Prostate gland (tissue), 2 donors: ENCODE results near the gene AFF3. TPM values are rescaled to one million over a fixed set of nuclear protein-coding genes. Genes with fewer than 3 reads are reported as not detected.

Source experiments
- DNase-seq: peaks from one replicate; pipeline ENCODE4 v3.0.0-alpha.2; 2019; ENCODE audit warnings: low spot score
- H3K27ac ChIP-seq, 2 donors: fragments of 200-600 bp; sonication (generic); 2 replicates each; pipeline ENCODE4 v1.5.1; 2017 to 2019
- H3K27me3 ChIP-seq: fragments of 200-600 bp; sonication (generic); replicated peaks from 2 replicates; pipeline ENCODE4 v1.5.1; 2019; ENCODE audit not compliant: insufficient read depth
- H3K36me3 ChIP-seq, 2 donors: fragments of 200-600 bp; sonication (generic); 1 replicate in 1 of 2; 2 replicates in 1 of 2; pipeline versions ENCODE4 v1.5.1 to v1.8.1; 2017 to 2019
- H3K4me1 ChIP-seq: fragments of 200-600 bp; sonication (generic); replicated peaks from 2 replicates; pipeline ENCODE4 v1.5.1; 2019
- H3K4me3 ChIP-seq, 2 donors: fragments of 200-600 bp; sonication (generic); 2 replicates each; pipeline ENCODE4 v1.5.1; 2017 to 2019
- H3K9me3 ChIP-seq: fragments of 200-600 bp; sonication (generic); 2 replicates; pipeline ENCODE4 v1.5.1; 2017
- CTCF ChIP-seq, 4 experiments: fragments of 200-600 bp in 2 of 4; fragments of 450-650 bp in 2 of 4; sonication (generic) in 2 of 4; IDR thresholded peaks; 1 replicate in 3 of 4; 2 replicates in 1 of 4; pipeline ENCODE4 v1.5.1; 2016 to 2019; ENCODE audit warnings: antibody characterized with exemption in 4 of 4, mild to moderate bottlenecking in 2 of 4, moderate library complexity in 2 of 4
- POLR2A ChIP-seq: fragments of 450-650 bp; IDR thresholded peaks from one replicate; pipeline ENCODE4 v1.6.1; 2016; ENCODE audit warnings: antibody characterized with exemption, mild to moderate bottlenecking
- POLR2AphosphoS5 ChIP-seq: sonication (generic); formaldehyde crosslinking; IDR thresholded peaks from one replicate; pipeline ENCODE4 v1.6.1; 2017; ENCODE audit warnings: antibody characterized with exemption
- WGBS: methylation state at CpG from one replicate; pipeline ENCODE4 v1.1.5; 2018; 5-methylcytosine and 5-hydroxymethylcytosine counted together
- intact Hi-C: fragments of 100-400 bp; cut with DNase I; formaldehyde crosslinking; loops from one replicate; pipeline ENCODE4 v1.14.2; 2022
- total RNA-seq, 2 donors: library from RNA; depleted of rRNA; stranded (reverse); fragments of >200 nt; gene quantifications; one replicate each; pipeline ENCODE4 v1.1.0, GENCODE V29; 2016

Gene AFF3
- total RNA-seq, 2 donors from 2014 or later, result 74.4 to 113 TPM

GRCh38 chr2:99635710-99636109, 506.7 kb downstream of the AFF3 start:
- H3K4me1 ChIP-seq, result no peaks in the 10 kb centered on the region
- H3K4me3 ChIP-seq, result no peak overlapping the region
- H3K36me3 ChIP-seq, result no peaks in the 10 kb centered on the region
- no peak overlapping the region for H3K27ac ChIP-seq
- WGBS, result 86% methylated on average over 4 of the region's 4 CpGs
- no peaks in the 10 kb centered on the region for H3K9me3 ChIP-seq
- DNase-seq, result no peak
- intact Hi-C loops, result no loop called here
- TF ChIP-seq POLR2AphosphoS5 (no peak), POLR2A (no peak), CTCF (IDR thresholded peaks at IDR 0.05) (no peak)
- no peaks in the 10 kb centered on the region for H3K27me3 ChIP-seq

- no peaks in the 10 kb centered on the region for H3K27me3 ChIP-seq
- no peak for TF ChIP-seq POLR2A
- TF ChIP-seq POLR2AphosphoS5, result no peak
- no peak for TF ChIP-seq CTCF (IDR thresholded peaks at IDR 0.05)
- no peak overlapping the region for H3K4me3 ChIP-seq
- no peaks in the 10 kb centered on the region for H3K4me1 ChIP-seq
- intact Hi-C loops, result no loop called here
- H3K9me3 ChIP-seq, result no peaks in the 10 kb centered on the region
- no peaks in the 10 kb centered on the region for H3K36me3 ChIP-seq
- DNase-seq, result no peak
- WGBS, result 90% methylated on average over 2 of the region's 2 CpGs
- H3K27ac ChIP-seq, result no peak overlapping the region
Observed at GRCh38 chr2:99634234-99634633, 508.2 kb downstream of the AFF3 start.

DNA sequence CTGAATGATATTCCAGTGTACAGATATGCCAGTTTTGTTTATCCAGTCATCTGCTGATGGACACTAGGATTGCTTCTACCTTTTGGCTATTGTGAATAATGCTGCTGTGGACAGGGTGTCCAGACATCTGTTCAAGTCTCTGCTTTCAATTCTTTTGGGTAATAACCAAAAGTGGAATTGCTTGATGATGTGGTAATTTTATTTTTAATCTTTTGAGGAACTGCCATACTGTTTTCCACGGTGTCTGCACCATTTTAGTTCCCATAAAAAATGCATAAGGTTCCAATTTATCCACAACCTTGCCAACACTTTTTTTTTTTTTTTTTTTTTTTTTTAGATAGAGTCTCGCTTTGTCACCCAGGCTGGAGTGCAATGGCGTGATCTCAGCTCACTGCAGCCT, 510.7 kb downstream of the AFF3 start:
- 88% methylated on average over 3 of the region's 3 CpGs for WGBS
- Histone ChIP-seq H3K4me1 (no peaks in the 10 kb centered on the region), H3K4me3 (no peak overlapping the region), H3K27me3 (no peaks in the 10 kb centered on the region), H3K9me3 (no peaks in the 10 kb centered on the region), H3K36me3 (no peaks in the 10 kb centered on the region), H3K27ac (no peak overlapping the region)
- TF ChIP-seq CTCF (IDR thresholded peaks at IDR 0.05), result no peak
- TF ChIP-seq POLR2AphosphoS5, result no peak
- TF ChIP-seq POLR2A, result no peak
- DNase-seq, result no peak
- intact Hi-C loops, result no loop called here

DNA sequence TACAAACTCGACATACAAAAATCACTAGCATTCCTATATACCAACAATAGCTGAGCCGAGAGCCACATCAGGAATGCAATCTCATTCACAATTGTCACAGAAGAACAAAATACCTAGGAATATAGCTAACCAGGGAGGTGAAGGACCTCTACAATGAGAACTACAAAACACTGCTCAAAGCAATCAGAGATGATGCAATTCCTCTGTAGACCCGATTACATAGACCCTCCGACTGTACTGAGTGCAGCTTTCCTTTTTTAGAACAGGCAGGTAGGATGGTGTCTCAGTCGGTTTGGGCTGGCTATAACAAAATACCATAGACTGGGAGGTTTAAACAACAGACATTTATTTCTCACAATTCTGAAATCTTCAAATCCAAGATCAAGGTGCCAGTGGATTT, 513.1 kb downstream of the AFF3 start:
- 91% methylated on average over 5 of the region's 5 CpGs for WGBS
- intact Hi-C loops, result no loop called here
- H3K36me3 ChIP-seq, result no peaks in the 10 kb centered on the region
- TF ChIP-seq CTCF (IDR thresholded peaks at IDR 0.05) (no peak), POLR2A (no peak)
- no peaks in the 10 kb centered on the region for H3K27me3 ChIP-seq
- H3K9me3 ChIP-seq, result no peaks in the 10 kb centered on the region
- no peak overlapping the region for H3K27ac ChIP-seq
- H3K4me1 ChIP-seq, result no peaks in the 10 kb centered on the region
- H3K4me3 ChIP-seq, result no peak overlapping the region
- DNase-seq, result no peak

GRCh38 chr2:99626158-99626557, 516.2 kb downstream of the AFF3 start:
- Histone ChIP-seq H3K9me3 (no peaks in the 10 kb centered on the region), H3K27me3 (no peaks in the 10 kb centered on the region), H3K4me3 (no peak overlapping the region), H3K27ac (no peak overlapping the region), H3K4me1 (no peaks in the 10 kb centered on the region), H3K36me3 (no peaks in the 10 kb centered on the region)
- WGBS, result 44% methylated on average over 1 of the region's 1 CpG
- TF ChIP-seq CTCF (IDR thresholded peaks at IDR 0.05), result no peak
- TF ChIP-seq POLR2AphosphoS5, result no peak
- no peak for TF ChIP-seq POLR2A
- intact Hi-C loops, result no loop called here
- DNase-seq, result no peak
